Activated CD8-positive, alpha-beta memory T cell treated with anti-CD3 and anti-CD28 coated beads for 48 hours (primary cell): ENCODE data around the gene ISG20.

ENCODE experiments used
- DNase-seq, 3 experiments: peaks; one replicate each; pipeline ENCODE4 v3.0.0-alpha.2; 2020; ENCODE audit warnings: low read depth in 2 of 3, low spot score in 2 of 3

The ISG20 gene

GRCh38 chr15:88638626-88639372 lies at the start of gene ISG20:
Gene ISG20 (plus strand): TSS chr15:88639016. CDS start chr15:88639367, 351 bp downstream.
- DNase-seq, result peak; percentile 58 to 90 (median 82)

GRCh38 chr15:88590759-88591158 lies 48.1 kb upstream of the ISG20 start:
- DNase-seq, result no peak

- no peak for DNase-seq
Measured at GRCh38 chr15:88591384-88591783, 47.4 kb upstream of the ISG20 start.

DNA sequence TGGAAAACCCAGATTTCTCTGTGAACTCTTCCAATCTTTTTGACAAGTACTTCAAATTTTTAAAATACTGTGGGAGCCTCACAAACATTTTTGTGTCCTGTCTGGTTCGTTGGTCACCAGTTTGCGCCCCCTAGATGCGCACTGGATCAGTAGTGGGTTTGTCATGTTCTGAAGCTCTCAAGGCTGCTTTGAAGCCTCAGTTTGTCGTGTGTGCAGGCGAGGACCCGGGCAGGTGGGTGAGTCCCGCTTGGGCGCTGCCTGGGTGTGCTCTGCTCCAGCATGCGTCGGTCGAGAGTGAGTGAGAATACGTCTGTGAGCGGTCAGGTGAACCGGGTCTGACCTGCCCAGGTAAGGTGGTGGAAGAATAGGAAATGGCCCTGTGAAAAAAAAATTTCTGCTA lies 34.9 kb upstream of the ISG20 start:
- no peak for DNase-seq

DNA sequence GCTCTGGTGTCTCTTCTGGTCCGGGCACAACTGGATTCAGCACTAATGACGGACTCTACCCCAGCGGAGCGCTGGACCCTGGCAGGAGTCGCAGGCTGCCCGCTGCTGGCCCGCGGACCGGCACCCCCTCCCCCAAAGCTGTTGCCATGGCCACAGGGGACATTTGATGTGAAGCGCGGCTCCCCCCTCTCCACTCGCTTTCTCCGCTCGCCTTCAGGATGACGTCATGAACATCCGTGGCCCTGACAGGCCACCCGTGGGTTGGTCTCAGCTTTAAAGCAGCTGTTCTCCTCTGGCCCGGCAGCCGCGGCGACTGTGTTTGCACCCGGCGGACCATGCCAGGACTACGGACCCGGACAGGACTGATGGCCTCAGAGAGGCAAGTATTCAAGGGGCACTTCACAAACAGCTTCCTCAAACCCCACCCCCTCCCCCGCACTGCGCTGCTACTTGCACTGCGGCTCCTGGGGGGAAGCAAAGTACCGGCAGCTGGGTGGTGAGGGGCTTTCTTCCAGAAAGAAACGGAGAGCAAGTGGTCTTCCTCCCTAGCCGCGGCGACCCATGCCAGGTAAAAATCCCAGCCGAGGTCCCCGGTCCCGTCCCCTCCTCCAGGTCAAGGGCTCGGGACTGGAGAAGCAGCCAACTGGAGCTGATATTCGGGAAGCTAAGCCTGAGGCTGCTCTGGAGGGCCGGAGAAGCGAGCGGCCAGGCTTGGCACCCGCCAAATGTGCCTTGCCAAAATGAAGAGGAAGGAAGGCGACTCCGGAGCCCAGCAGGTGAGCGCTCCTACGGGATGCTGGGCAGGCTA lies 34.2 kb upstream of the ISG20 start:
- no peak for DNase-seq

DNA sequence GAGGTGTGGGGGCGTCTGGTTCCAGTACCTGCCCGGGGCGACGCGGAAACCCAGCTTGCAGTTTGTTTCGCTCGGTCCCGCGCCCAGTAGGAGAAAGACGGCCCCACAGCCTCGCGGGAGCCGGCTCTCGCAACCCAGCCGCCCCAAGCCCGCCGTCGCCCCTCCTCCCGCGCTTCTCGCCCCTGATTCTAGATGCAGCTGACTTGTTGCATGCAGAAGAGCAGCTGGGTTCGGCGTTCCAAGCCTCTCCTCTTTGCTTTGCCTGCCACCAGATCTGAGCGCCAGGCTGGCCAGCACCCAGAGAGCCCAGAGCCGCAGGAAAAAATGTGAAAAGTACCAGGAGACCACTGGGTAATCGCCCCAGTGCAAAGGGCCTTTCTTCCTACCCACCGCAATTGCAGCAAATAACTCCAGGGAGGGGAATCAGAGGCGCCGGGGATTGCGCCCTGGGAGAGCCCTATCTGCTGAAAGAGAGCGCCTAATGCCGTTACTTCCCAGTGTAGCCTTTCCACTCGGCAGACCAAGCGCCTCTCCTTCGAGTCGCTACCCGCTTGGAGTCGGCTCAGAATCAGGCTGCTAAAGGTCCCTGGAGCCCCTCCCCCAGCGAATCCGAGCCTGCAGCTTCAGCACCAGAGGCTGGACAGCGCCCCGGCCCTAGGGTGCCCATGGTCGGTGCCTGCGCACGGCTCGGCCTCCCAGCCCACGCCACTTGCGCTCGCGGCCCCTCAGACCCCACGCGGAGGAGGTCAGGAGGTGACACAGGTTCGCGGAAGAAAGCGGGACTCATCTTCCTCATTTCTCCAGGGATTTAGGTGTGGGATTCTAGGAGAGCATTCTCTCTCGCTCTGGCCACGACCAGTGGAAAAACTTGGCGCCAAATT lies 33.4 kb upstream of the ISG20 start:
- DNase-seq, result no peak

- DNase-seq, result no peak
Measured at GRCh38 chr15:88606070-88606794, 32.6 kb upstream of the ISG20 start.

- no peak for DNase-seq
Measured at GRCh38 chr15:88607951-88608350, 30.9 kb upstream of the ISG20 start.

- DNase-seq, result no peak
Measured at GRCh38 chr15:88608607-88609181, 30.1 kb upstream of the ISG20 start.

GRCh38 chr15:88609344-88610090 lies 29.3 kb upstream of the ISG20 start:
- DNase-seq, result no peak

GRCh38 chr15:88610701-88611231 lies 28.1 kb upstream of the ISG20 start:
- DNase-seq, result no peak

DNA sequence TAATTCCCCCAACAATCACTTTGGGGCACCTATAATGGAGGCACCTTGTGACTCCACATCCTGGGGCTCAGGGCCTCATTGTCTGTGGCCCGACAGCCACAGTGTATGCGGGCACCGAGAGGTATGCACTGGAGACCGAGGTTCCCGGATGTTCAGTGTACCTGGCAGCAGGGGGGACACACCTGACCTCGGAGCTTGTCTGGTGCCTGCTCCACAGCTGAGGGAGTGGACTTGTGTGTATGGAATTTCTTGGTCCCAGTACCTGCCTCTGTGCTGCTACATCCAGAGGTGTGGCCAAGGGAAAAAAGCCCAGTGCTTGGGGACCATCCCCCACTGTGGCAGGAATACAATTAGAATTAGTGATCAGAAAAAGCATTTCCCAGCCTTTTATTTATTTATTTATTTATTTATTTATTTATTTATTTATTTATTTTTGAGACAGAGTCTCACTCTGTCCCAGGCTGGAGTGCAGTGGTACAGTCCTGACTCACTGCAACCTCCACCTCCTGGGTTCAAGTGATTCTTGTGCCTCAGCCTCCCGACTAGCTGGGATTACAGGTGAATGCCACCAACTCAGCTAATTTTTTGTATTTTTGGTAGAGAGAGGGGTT lies 26.5 kb upstream of the ISG20 start:
- no peak for DNase-seq

- DNase-seq, result no peak
Measured at GRCh38 chr15:88613074-88613944, 25.5 kb upstream of the ISG20 start.

- no peak for DNase-seq
Measured at GRCh38 chr15:88615303-88616107, 23.3 kb upstream of the ISG20 start.

- DNase-seq, result no peak
Measured at GRCh38 chr15:88616240-88616639, 22.6 kb upstream of the ISG20 start.

- DNase-seq, result no peak
Measured at GRCh38 chr15:88617031-88617722, 21.6 kb upstream of the ISG20 start.

GRCh38 chr15:88617790-88618189 lies 21.0 kb upstream of the ISG20 start:
- DNase-seq, result no peak
